Measurements from ENCODE around the gene MED26. TPM values are rescaled to one million over a fixed set of nuclear protein-coding genes. Genes with fewer than 3 reads are reported as not detected.

The MED26 gene
- polyA plus RNA-seq, 3 donors = 3.0 to 6.2 (median 3.4) TPM

DNA sequence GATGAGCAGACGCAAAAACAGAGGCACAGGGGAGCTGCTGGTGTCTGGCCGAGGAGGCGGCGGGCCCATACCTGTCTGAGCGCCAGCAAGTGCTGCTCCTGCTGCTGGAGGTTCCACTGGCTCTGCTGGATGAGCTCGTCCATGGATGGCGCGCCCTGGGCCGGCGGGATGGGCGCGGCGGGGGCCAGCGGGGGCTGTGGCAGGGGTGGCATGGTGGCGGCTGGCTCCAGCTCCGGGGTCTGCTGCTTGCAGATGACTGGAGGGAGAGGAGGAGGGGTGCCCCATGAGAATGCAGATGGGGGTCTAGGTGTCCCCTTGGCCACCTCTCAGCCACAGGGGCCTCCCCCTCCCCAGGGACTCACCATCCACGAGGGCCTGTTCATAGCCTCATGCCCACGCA lies 92.6 kb downstream of the MED26 start:
- no peak overlapping the region for H3K27ac ChIP-seq (ENCODE audit: low read depth, low read length)
- 94 to 97% (median 96%) methylated on average over 11 to 18 of the region's 18 CpGs for WGBS, 3 donors

GRCh38 chr19:16532440-16533234 lies 95.4 kb downstream of the MED26 start:
- WGBS, 3 donors = 91 to 94% (median 94%) methylated on average over 47 of the region's 47 CpGs
- no peak overlapping the region for H3K27ac ChIP-seq (ENCODE audit: low read depth, low read length)

GRCh38 chr19:16531380-16531669 lies 96.7 kb downstream of the MED26 start:
- 96 to 97% (median 96%) methylated on average over 12 of the region's 12 CpGs for WGBS, 3 donors
- no peak overlapping the region for H3K27ac ChIP-seq (ENCODE audit: low read depth, low read length)

DNA sequence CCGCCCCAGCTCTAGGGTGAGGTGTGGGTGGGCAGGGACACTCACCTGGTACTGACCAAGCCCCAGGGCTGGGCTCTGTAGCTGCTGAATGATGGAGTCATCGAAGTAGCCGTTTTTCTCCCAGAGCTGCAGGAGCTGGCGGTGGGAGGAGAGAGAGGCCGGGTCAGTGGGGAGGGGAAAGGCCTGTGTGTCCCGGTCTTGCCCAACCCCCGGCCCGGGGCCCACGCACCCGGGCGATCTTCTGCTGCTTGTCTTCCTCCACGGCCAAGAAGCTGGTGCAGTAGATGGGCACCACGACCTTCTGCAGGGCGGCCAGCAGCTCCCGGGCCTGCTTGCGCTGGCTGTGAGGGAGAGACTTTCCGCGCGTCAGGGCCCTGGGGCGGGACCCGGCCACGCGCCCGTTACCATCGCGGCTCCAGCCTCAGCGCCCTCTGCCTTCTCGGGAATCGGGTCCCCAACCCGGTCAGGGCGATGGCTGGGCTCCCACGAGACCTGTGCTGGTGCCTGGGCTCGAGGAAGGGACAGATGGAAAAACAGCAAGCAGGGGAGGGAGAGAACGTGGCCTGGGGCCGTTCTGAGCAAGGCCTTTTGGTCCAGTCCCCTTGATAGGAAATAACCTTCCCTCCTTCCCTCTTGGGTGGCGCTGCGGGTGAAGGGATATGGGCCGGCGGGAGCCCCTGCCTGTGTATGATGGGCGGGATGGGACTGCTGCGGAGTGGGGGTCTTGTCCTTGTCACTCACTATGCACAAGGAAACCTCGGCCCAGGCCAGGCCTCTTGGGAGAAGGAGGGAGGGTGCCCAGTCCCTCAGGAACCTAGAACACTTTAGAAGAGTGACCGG lies 97.2 kb downstream of the MED26 start:
- no peak overlapping the region for H3K27ac ChIP-seq (ENCODE audit: low read depth, low read length)
- WGBS, 3 donors = 91 to 95% (median 92%) methylated on average over 37 to 43 of the region's 43 CpGs

- H3K27ac ChIP-seq (ENCODE audit: low read depth, low read length) = no peak overlapping the region
- 91 to 95% (median 92%) methylated on average over 23 to 25 of the region's 25 CpGs for WGBS, 3 donors
Measured at GRCh38 chr19:16529466-16530144, 98.4 kb downstream of the MED26 start.

GRCh38 chr19:16527971-16528521 lies 100.0 kb downstream of the MED26 start:
- 80 to 96% (median 89%) methylated on average over 12 of the region's 12 CpGs for WGBS, 3 donors
- no peak overlapping the region for H3K27ac ChIP-seq (ENCODE audit: low read depth, low read length)

GRCh38 chr19:16527334-16527935 lies 100.6 kb downstream of the MED26 start:
- 76 to 85% (median 83%) methylated on average over 14 of the region's 14 CpGs for WGBS, 3 donors
- H3K27ac ChIP-seq (ENCODE audit: low read depth, low read length) = no peak overlapping the region

GRCh38 chr19:16525751-16526481 lies 102.1 kb downstream of the MED26 start:
- WGBS, 3 donors = 96 to 99% (median 97%) methylated on average over 29 of the region's 29 CpGs
- H3K27ac ChIP-seq (ENCODE audit: low read depth, low read length) = no peak overlapping the region

DNA sequence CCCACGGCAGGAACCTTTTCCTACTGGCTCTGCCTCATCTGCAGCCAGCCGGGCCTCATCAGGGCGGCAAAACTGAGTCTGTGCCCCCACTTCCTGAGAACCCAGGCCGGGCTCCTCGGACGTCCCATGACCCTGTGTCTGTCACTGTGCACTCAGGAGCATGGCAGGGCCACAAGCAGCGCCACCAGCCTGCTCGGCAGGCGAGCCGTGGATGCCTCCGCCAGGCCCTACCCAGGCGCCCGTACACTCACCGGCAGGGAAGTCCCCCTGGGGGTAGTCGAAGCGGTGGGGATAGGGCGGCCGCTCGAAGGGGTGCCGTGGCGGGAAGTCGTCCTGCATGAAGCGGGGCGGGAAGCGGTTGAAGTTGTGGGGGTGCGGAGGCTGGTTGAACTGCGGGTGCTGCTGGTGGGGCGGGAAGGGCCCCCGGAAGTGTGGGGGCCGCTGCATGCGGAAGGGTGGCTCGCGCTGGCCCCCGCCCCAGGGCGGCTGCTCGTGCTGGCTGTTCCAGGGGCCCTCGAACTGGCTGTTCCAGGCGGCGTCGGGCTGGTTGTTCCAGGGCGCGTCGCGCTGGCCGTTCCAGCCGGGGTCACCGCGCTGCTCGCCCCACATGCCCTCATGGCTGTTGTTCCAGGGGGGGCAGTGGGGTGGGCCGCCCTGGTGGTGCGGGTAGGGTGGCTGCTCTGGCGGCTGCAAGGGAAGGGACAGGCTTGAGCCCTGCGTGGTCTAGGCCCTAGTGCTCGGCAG lies 102.8 kb downstream of the MED26 start:
- H3K27ac ChIP-seq (ENCODE audit: low read depth, low read length) = no peak overlapping the region
- WGBS, 3 donors = 96 to 97% (median 96%) methylated on average over 47 to 54 of the region's 54 CpGs

Other genes with a start within 250 kb of the MED26 start
- 10 to 100 TPM; 12.9 to 28.0 (median 17.6) TPM for gene EPS15L1, start 156.2 kb downstream of the MED26 start, polyA plus RNA-seq
- gene CALR3, start 132.0 kb downstream of the MED26 start, polyA plus RNA-seq = not detected
- gene C19orf44, start 131.8 kb downstream of the MED26 start, polyA plus RNA-seq = 1 to 10 TPM; 2.4 to 5.7 (median 3.5) TPM
- 10 to 100 TPM; 13.4 to 22.1 (median 14.5) TPM for gene CHERP, start 85.8 kb downstream of the MED26 start, polyA plus RNA-seq
- 10 to 100 TPM; 17.1 to 26.3 (median 19.9) TPM for gene SLC35E1, start 55.8 kb downstream of the MED26 start, polyA plus RNA-seq
- gene SMIM7, start 31.9 kb upstream of the MED26 start, polyA plus RNA-seq = 10 to 100 TPM; 69.6 to 96.7 (median 79.3) TPM
- gene TMEM38A, start 32.9 kb upstream of the MED26 start, polyA plus RNA-seq = 1 to 10 TPM in 2 of 3 donors, under 1 TPM in 1; 0.90 to 3.5 (median 2.7) TPM
- under 1 TPM; 0.06 to 0.60 (median 0.11) TPM for gene NWD1, start 91.6 kb upstream of the MED26 start, polyA plus RNA-seq
- gene SIN3B, start 201.2 kb upstream of the MED26 start, polyA plus RNA-seq = 10 to 100 TPM; 13.8 to 43.3 (median 36.7) TPM

All from adipose tissue (tissue), 3 donors.